ENCODE data around the gene GUSB. TPM values are rescaled to one million over a fixed set of nuclear protein-coding genes. Genes with fewer than 3 reads are reported as not detected.

Gene GUSB
- total RNA-seq, 1 experiment from 2014 or later = 62.0 TPM

- H3K4me1 ChIP-seq (ENCODE audit: insufficient read depth, low read length) = no peaks in the 10 kb centered on the region; the same call in 1 of the 2 replicates
- no peak overlapping the region for H3K27ac Mint-ChIP-seq
Observed at GRCh38 chr7:65924193-65924592, 57.8 kb downstream of the GUSB start.

More at GRCh38 chr7:65924193-65924592, 57.8 kb downstream of the GUSB start:
- H2BK15ac ChIP-seq (ENCODE audit: low read depth, low read length) = no peak overlapping the region
- no peak overlapping the region for H2BK12ac ChIP-seq (ENCODE audit: insufficient read length, low read depth, low read length)
- H3K9ac ChIP-seq (ENCODE audit: extremely low read depth, insufficient read length, low read length) = no peak overlapping the region
- DNase-seq = no peak
- H3K9me3 ChIP-seq (ENCODE audit: control insufficient read depth, low read depth, low read length) = no peaks in the 10 kb centered on the region
- H4K20me1 ChIP-seq (ENCODE audit: control insufficient read depth, insufficient read depth, insufficient read length) = no peaks in the 10 kb centered on the region
- H2BK5ac ChIP-seq (ENCODE audit: insufficient read length, low read length) = no peak overlapping the region
- no peaks in the 10 kb centered on the region; a peak in 1 of 7 replicates for H3K36me3 Mint-ChIP-seq (ENCODE audit: insufficient read depth in 1 of 3, low read depth in 3 of 3)
- no peak overlapping the region for H3K4me3 Mint-ChIP-seq
- TF ChIP-seq, protein P1, sequence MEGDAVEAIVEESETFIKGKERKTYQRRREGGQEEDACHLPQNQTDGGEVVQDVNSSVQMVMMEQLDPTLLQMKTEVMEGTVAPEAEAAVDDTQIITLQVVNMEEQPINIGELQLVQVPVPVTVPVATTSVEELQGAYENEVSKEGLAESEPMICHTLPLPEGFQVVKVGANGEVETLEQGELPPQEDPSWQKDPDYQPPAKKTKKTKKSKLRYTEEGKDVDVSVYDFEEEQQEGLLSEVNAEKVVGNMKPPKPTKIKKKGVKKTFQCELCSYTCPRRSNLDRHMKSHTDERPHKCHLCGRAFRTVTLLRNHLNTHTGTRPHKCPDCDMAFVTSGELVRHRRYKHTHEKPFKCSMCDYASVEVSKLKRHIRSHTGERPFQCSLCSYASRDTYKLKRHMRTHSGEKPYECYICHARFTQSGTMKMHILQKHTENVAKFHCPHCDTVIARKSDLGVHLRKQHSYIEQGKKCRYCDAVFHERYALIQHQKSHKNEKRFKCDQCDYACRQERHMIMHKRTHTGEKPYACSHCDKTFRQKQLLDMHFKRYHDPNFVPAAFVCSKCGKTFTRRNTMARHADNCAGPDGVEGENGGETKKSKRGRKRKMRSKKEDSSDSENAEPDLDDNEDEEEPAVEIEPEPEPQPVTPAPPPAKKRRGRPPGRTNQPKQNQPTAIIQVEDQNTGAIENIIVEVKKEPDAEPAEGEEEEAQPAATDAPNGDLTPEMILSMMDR (conservative IDR thresholded peaks at IDR 0.05) = no peak
- H3K79me1 ChIP-seq (ENCODE audit: insufficient read depth, low read depth, low read length, poor library complexity, severe bottlenecking) = no peaks in the 10 kb centered on the region
- H3K9me3 Mint-ChIP-seq = no peaks in the 10 kb centered on the region
- H3K27me3 Mint-ChIP-seq (ENCODE audit: low read depth) = no peaks in the 10 kb centered on the region
- H2AFZ ChIP-seq (ENCODE audit: low read length) = no peak overlapping the region
- no peak overlapping the region for H4K91ac ChIP-seq (ENCODE audit: insufficient read length, low read depth, low read length)
- no peak overlapping the region for H3K56ac ChIP-seq (ENCODE audit: insufficient read length, low read depth, low read length)
- H3K23me2 ChIP-seq (ENCODE audit: insufficient read length, low read depth, low read length, poor library complexity, severe bottlenecking) = no peaks in the 10 kb centered on the region
- no peak overlapping the region for H4K5ac ChIP-seq (ENCODE audit: insufficient read length, low read depth, low read length)
- no peak overlapping the region for H3K4me2 ChIP-seq (ENCODE audit: insufficient read depth, insufficient read length, low read length)
- no peak overlapping the region for H2BK120ac ChIP-seq (ENCODE audit: low read depth, low read length, poor library complexity, severe bottlenecking)
- no peak overlapping the region for H2BK20ac ChIP-seq (ENCODE audit: low read depth, low read length, poor library complexity, severe bottlenecking)
- no peaks in the 10 kb centered on the region for H3K27me3 ChIP-seq (ENCODE audit: insufficient read depth, low read length)
- no peak overlapping the region for H3K23ac ChIP-seq (ENCODE audit: insufficient read length, low read depth, low read length)
- WGBS (ENCODE audit: extremely low coverage, insufficient read length, low lambda C conversion rate) = no CpG with 5 or more reads among the region's 4 CpGs
- no peak overlapping the region for H3T11ph ChIP-seq (ENCODE audit: low read length)
- H2AK5ac ChIP-seq (ENCODE audit: insufficient read length, low read length) = no peak overlapping the region
- H3K18ac ChIP-seq (ENCODE audit: insufficient read length, low read depth, low read length) = no peak overlapping the region
- no peak overlapping the region for H4K8ac ChIP-seq (replicated peaks; ENCODE audit: insufficient read length, low read depth, low read length)
- no peak overlapping the region for H3K4ac ChIP-seq (ENCODE audit: low read depth, low read length)
- 0 out of 2 replicates have a peak, but pooled peaks cover 1% of the 10 kb centered on the region for H3K79me2 ChIP-seq (ENCODE audit: insufficient read depth, low read length)
- no peak overlapping the region for H3K14ac ChIP-seq (ENCODE audit: insufficient read depth, low read length)
- no peak overlapping the region for H3K27ac ChIP-seq (ENCODE audit: insufficient read length, low read depth, low read length)
- H3K4me1 Mint-ChIP-seq = peaks cover 0 to 5% of the 10 kb centered on the region in 2 experiments; a peak in 1 of 4 replicates
